GM12873 (cell line): ENCODE data around the gene DHX29.
A peak's percentile ranks its signal among the peaks of the same experiment; 100 is the strongest.

Source experiments
- CTCF ChIP-seq: IDR thresholded peaks from 2 replicates; pipeline ENCODE4 v1.5.1; 2012; ENCODE audit warnings: low read depth, mild to moderate bottlenecking, moderate library complexity, low read length, control low read depth; ENCODE audit not compliant: insufficient read depth; ENCODE audit errors: missing control alignments

DHX29 gene

GRCh38 chr5:55241746-55242145 is 65.7 kb downstream of the DHX29 start:
- TF ChIP-seq CTCF: no peak

GRCh38 chr5:55236800-55237199 is 70.7 kb downstream of the DHX29 start:
- no peak for TF ChIP-seq CTCF

- TF ChIP-seq CTCF: no peak
These were observed 73.3 kb downstream of the DHX29 start for GRCh38 chr5:55234121-55234700.

GRCh38 chr5:55232985-55233928 is 74.2 kb downstream of the DHX29 start, which contains the start of gene CCNO:
Gene CCNO (minus strand): TSS chr5:55233608. CDS start chr5:55233523, 85 bp downstream.
- peak; percentile 12 for TF ChIP-seq CTCF

GRCh38 chr5:55232271-55232984 is 75.1 kb downstream of the DHX29 start:
- TF ChIP-seq CTCF: no peak

- TF ChIP-seq CTCF: no peak
These were observed 75.6 kb downstream of the DHX29 start for GRCh38 chr5:55231919-55232270.
